GM19324 (cell line): Measurements from ENCODE around the gene BEGAIN.

Source experiments
- ATAC-seq: cut with Tn5 transposase; IDR thresholded peaks from one replicate; pipeline ENCODE4 v1.9.1; 2021; ENCODE audit warnings: mild to moderate bottlenecking, moderate library complexity; ENCODE audit not compliant: unreplicated experiment, low FRiP score

The BEGAIN gene

DNA sequence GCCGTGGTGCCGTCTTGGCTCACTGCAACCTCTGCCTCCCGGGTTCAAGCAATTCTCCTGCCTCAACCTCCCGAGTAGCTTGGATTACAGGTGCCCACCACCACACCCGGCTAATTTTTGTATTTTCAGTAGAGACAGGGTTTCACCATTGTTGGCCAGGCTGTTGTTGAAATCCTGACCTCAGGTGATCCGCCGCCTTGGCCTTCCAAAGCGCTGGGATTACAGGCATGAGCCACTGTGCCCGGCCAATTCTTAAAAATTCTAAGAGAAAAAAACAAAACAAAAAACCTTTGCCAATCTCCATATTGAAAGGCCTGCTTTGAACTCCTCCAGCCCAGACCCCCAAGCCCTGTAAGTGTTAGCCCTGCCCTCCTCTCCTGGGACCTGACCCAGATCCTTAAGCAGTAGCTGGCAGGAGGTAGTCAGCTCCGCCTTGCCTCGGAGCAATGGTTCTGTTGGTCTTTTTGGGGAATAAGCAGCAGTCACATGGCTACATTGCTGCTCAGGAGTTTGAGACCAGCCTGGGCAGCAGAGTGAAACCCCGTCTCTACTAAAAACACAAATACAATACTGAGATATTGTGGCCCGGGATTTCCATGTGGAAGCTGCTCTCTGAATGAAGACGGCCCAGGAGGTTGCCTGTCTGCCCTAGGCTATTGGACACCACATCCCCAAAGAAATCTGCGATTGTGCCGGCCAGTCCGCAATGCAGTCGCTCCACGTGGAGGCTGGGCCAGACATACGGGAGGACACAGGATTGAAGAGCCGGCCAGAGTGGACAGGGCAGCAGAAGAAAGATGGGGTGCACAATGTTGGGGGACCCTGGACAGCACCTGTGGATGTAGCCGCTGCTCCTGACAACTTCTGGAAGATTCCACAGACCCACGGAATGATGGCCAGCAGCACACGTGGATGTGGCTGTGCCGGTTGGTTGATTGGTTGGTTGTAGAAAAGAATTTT lies 28.8 kb upstream of the BEGAIN start:
- no peak for ATAC-seq

GRCh38 chr14:100614803-100615202 lies 27.6 kb upstream of the BEGAIN start:
- ATAC-seq, result no peak

- no peak for ATAC-seq
These were observed 25.8 kb upstream of the BEGAIN start for GRCh38 chr14:100612986-100613385.

GRCh38 chr14:100611811-100612480 lies 24.7 kb upstream of the BEGAIN start:
- ATAC-seq, result no peak

DNA sequence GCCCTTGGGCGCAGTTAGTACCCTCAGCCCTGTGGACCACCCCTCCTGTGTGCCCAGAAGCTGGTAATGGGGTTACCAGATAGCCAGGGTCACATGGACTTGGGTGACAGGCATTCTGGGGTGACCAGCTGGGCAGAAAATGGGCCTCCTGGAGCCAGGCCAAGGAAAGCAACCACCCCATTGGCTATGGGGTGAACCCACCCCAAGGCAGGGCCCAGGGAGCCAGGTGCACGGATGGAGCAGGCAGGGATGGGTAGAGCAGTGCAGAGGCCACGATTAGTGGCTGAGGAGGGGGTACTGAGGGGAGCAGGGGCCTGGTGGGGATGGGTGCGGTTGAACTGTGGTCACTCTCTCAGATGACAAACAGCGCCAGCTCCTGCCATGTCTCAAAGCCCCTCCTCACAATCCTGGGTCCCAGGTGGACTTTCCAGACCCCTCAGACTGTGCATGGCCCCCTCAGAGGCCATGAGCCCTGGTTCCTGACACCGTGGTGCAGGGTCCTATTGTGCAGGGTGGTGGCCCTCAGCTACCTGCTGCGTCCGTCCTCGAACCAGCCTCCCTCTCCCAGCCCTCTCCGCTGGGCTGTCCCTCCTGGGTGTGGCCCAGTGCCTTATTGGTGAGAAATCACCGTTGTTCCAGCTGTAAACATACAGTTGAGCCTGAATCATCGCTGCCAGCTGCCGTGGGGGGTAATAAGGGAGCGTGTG lies 23.4 kb upstream of the BEGAIN start:
- no peak for ATAC-seq

DNA sequence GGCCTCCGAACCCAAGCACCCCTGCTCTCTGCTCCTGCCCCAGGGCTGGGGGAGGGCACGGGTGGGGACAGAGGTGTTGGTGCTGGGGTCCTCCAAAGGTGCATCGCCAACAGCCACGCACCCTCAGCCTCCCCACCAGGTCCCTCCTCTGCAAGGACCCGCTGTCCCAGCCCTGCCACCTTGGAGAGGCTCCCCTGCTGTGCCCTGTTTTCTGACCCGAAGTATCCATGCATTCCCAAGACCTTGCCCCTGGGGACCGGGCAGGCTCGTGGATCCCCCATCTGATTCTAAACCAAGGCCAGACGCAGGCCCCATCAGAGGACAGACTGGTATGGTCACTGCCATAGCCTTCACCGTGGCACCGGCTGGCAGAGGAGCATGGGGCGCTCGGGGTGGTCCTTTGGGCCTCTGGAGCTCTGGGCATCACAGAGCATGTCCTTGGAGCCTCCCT lies 22.7 kb upstream of the BEGAIN start:
- no peak for ATAC-seq

- no peak for ATAC-seq
These were observed 22.2 kb upstream of the BEGAIN start for GRCh38 chr14:100609331-100609870.

GRCh38 chr14:100608586-100609330 lies 21.5 kb upstream of the BEGAIN start:
- no peak for ATAC-seq

GRCh38 chr14:100608064-100608463 lies 20.8 kb upstream of the BEGAIN start:
- ATAC-seq, result no peak

- no peak for ATAC-seq
These were observed 20.4 kb upstream of the BEGAIN start for GRCh38 chr14:100607611-100607956.

DNA sequence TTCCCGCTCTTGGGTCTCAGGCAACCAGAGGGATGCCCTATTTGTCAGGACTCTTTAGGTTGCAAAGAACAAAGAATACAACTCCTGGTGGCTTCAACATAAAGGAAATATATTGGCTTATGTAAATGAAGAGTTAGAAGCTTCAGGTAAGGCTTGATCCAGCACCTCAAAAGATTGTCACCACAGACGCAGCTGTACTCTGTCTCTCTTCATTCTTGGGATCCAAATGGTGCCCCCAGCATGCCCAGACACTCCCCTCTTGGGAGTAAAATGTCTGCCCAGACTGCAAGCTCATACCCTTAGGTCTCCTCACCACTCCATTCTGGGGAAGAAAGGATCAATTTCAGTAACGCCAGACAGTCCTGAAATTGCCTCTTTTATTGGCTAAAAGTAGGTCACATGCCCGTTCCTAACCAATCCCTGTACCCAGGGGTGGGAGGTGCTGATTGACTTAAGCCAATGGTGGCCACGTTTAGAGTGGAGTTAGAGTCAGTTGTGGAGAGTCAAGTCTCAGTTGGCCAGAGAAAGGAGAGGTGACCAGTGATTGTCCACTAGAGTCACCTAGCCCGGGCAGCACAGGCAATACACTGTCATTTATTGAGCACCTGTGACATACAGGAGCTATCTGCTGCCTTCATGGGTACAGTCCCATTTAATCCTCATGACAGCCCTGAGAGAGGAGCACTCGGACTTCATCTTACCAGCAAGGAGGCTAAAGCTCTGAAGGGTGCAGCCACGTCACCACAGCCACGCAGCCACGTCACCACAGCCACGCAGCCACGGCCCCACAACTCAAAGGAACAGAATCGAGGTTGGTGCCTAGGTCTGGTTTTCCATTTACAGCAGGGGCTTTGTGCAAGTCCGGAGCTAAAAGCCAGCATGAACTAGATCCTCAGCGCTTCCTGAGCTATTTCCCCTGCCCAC lies 19.7 kb upstream of the BEGAIN start:
- no peak for ATAC-seq

- ATAC-seq, result no peak
These were observed 18.8 kb upstream of the BEGAIN start for GRCh38 chr14:100605706-100606686.

DNA sequence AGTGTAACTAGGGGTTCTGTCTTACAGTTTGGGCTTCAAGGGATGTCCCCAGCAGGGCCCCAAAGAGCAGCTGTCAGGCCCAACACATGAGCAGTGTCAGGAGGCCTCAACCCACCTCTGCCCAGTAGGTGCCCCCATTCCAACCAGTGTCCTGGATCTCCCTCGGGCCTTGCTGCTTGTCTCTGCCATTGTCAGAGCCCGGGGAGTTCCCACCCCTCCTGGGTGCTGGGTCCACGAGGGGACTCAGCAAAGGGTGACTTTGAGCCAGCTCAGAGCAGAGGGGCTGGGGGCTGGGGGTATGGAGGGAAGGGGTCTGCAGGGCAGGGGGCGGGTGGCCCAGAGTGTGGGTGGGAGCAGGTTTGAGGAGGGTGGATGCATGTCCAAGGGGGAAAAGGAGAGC lies 18.0 kb upstream of the BEGAIN start:
- ATAC-seq, result no peak

- no peak for ATAC-seq
These were observed 17.5 kb upstream of the BEGAIN start for GRCh38 chr14:100604709-100605108.

DNA sequence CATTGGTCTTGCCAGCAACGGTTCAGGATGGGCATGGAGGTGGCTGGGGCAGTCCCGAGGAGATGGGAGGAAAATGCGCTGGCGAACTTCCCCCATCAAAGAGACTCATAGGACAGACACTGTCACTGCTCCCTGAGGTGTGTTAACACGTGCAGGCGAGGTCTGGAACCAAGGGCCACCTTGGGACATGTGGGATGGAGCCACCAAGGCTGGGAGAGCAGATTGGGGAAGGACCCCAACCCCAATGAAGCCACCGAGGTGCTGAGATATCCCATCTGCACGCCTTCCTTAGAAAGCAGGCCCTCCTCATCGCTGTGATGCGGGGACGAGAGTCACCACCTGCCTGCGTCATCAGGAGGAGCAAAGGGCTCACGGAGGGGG lies 16.9 kb upstream of the BEGAIN start:
- no peak for ATAC-seq

GRCh38 chr14:100603341-100604120 lies 16.3 kb upstream of the BEGAIN start:
- no peak for ATAC-seq

DNA sequence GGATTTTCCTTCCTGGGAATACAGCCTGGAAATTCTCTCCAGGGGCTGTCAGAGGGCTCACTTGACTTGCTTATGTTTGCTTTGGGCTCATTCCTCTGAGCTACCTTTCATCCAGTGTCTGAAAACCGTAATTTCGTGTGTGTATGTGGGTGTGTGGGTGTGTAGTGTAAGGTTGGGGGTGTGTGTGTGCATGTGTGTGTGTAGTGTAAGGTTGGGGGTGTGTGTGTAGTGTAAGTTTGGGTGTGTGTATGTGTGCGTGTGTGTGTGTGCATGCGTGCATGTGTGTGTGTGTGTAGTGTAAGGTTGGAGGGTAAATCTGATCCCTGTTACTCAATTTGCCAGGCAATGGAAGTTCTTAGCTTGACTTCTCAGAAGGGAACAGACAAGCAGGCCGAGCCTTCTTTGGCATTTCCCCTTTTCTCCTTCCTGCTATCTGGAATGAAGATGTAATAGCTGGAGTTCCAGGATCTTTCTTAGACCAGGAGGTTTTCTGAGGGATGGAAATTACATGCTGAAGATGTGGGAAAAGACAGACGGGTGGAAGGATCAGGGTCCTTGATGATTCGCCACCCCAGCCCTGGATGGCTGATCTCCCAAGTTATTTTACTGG lies 15.5 kb upstream of the BEGAIN start:
- ATAC-seq, result no peak
